ENCODE data around the gene ARSB. TPM values are rescaled to one million over a fixed set of nuclear protein-coding genes. Genes with fewer than 3 reads are reported as not detected.
"Not testable (repeated sequence)": the region's sequence is repeated elsewhere in the genome, so short reads cannot be mapped to it uniquely, and the experiment has no call there.

ARSB gene
- total RNA-seq, 2 donors from 2014 or later = 28.1 TPM

DNA sequence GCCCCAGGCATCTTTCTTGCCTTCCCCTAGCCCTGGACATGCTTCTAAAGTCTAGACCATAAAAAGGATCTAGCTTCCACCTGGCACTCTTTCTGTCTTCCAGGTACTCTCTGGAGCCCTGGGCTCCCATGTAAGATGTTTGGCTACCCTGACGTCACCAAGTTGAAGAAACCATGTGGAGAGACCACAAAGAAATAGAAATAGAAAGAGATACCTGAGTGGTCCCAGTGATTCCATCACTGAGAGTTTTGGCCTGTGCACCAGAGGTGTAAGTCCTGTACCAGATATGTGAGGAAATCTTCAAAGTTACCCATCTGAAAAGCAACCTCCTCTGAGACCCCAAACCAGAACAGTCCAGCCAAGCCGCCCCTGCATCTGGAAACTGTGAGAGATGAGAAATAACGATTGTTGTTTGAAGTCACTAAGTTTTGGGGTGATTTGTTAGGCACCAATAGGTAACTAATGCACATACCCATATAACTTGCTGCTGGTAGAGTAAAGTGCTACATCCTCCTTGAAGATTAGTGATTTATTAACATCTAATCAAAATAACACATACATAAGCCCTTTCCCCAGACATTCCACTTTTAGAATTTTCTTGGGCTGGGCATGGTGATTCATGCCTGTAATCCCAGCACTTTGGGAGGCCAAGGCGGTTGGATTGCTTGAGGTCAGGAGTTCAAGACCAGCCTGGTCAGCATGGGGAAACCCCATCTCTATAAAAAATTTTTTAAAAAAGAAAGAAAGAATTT lies 250.8 kb downstream of the ARSB start:
- H3K4me1 Mint-ChIP-seq = peaks cover 7% of the 10 kb centered on the region
- H3K9ac ChIP-seq (ENCODE audit: extremely low read depth, low read length, poor library complexity, severe bottlenecking) = no peak overlapping the region
- no peaks in the 10 kb centered on the region for H3K27me3 ChIP-seq (ENCODE audit: control insufficient read depth, insufficient read depth, low read length, poor library complexity, severe bottlenecking)
- no peak overlapping the region for H3K4me3 Mint-ChIP-seq
- H3K27ac ChIP-seq (ENCODE audit: low read depth, low read length) = no peak overlapping the region
- H3K36me3 ChIP-seq (ENCODE audit: control insufficient read depth, insufficient read depth, low read length) = no peaks in the 10 kb centered on the region
- peaks cover 3% of the 10 kb centered on the region for H3K27me3 Mint-ChIP-seq (ENCODE audit: insufficient read depth)
- DNase-seq = no peak
- no peak overlapping the region for H3K4me3 ChIP-seq (ENCODE audit: low read length)
- no peak overlapping the region for H3K27ac Mint-ChIP-seq
- H3K9me3 ChIP-seq (ENCODE audit: control insufficient read depth, low read length) = peaks cover 9% of the 10 kb centered on the region
- H3K36me3 Mint-ChIP-seq (ENCODE audit: low read depth) = peaks cover 3% of the 10 kb centered on the region
- H3K4me1 ChIP-seq (ENCODE audit: control insufficient read depth, insufficient read depth, low read length) = no peaks in the 10 kb centered on the region
- no peak for TF ChIP-seq CTCF (conservative IDR thresholded peaks at IDR 0.05)
- WGBS, 2 experiments (ENCODE audit: insufficient coverage in 1 of 2, insufficient read length in 1 of 2) = 91 to 100% methylated on average over 1 to 4 of the region's 4 CpGs
- H3K9me3 Mint-ChIP-seq = peaks cover 13% of the 10 kb centered on the region

DNA sequence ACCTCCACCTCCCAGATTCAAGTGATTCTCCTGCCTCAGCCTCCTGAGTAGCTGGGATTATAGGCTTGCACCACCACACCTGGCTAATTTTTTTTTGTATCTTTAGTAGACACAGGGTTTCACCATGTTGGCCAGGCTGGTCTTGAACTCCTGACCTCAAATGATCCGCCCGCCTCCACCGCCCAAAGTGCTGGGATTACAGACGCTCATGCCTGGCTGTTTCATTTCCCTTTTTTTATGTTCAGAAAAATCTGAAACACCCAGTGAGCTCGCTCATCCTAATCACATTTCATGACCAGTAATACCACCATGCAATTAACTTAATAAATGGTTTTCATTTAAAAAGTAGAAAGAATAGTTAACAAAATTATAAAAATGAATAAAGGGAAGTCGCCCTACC lies 252.4 kb downstream of the ARSB start:
- H3K4me3 Mint-ChIP-seq; H3K4me1 ChIP-seq (ENCODE audit: control insufficient read depth, insufficient read depth, low read length); H3K36me3 ChIP-seq (ENCODE audit: control insufficient read depth, insufficient read depth, low read length); H3K9ac ChIP-seq (ENCODE audit: extremely low read depth, low read length, poor library complexity, severe bottlenecking); H3K27ac Mint-ChIP-seq; H3K4me3 ChIP-seq (ENCODE audit: low read length); DNase-seq; H3K9me3 ChIP-seq (ENCODE audit: control insufficient read depth, low read length); H3K27me3 ChIP-seq (ENCODE audit: control insufficient read depth, insufficient read depth, low read length, poor library complexity, severe bottlenecking); H3K27ac ChIP-seq (ENCODE audit: low read depth, low read length); H3K36me3 Mint-ChIP-seq (ENCODE audit: low read depth); H3K27me3 Mint-ChIP-seq (ENCODE audit: insufficient read depth): not testable (repeated sequence)
- H3K4me1 Mint-ChIP-seq = peaks cover 18% of the 10 kb centered on the region
- 99 to 100% methylated on average over 4 to 5 of the region's 6 CpGs for WGBS, 2 experiments (ENCODE audit: insufficient coverage in 1 of 2, insufficient read length in 1 of 2)
- peaks cover 13% of the 10 kb centered on the region for H3K9me3 Mint-ChIP-seq

DNA sequence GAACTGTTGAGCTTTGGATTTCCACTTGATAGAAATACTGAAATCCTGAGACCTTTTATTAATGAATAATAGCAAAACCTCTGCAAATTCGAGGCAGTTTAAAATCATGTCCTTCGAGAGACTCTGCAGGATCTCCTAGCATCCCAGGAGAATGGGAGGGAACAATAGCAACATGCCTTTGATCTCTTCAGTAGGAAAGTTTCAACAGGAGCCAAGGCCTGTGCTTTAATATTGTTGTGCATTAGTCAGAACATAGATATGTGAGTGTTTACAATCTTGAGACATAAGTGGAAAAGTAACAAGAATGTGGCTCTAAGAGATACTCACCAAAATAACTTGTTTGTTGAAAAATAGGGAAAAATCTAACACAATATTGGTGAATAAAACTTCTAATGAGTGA lies 253.2 kb downstream of the ARSB start:
- no peak for DNase-seq
- no peak overlapping the region for H3K4me3 Mint-ChIP-seq
- no peak overlapping the region for H3K4me3 ChIP-seq (ENCODE audit: low read length)
- H3K27ac Mint-ChIP-seq = no peak overlapping the region
- no peaks in the 10 kb centered on the region for H3K4me1 ChIP-seq (ENCODE audit: control insufficient read depth, insufficient read depth, low read length)
- H3K9ac ChIP-seq (ENCODE audit: extremely low read depth, low read length, poor library complexity, severe bottlenecking) = no peak overlapping the region
- peaks cover 9% of the 10 kb centered on the region for H3K9me3 ChIP-seq (ENCODE audit: control insufficient read depth, low read length)
- H3K36me3 Mint-ChIP-seq (ENCODE audit: low read depth) = peaks cover 3% of the 10 kb centered on the region
- H3K4me1 Mint-ChIP-seq = peaks cover 20% of the 10 kb centered on the region
- H3K27ac ChIP-seq (ENCODE audit: low read depth, low read length) = no peak overlapping the region
- peaks cover 3% of the 10 kb centered on the region for H3K27me3 Mint-ChIP-seq (ENCODE audit: insufficient read depth)
- no peaks in the 10 kb centered on the region for H3K27me3 ChIP-seq (ENCODE audit: control insufficient read depth, insufficient read depth, low read length, poor library complexity, severe bottlenecking)
- peaks cover 13% of the 10 kb centered on the region for H3K9me3 Mint-ChIP-seq
- 8 to 72% methylated on average over 2 of the region's 2 CpGs for WGBS, 2 experiments (ENCODE audit: insufficient coverage in 1 of 2, insufficient read length in 1 of 2)
- TF ChIP-seq CTCF (conservative IDR thresholded peaks at IDR 0.05) = no peak
- H3K36me3 ChIP-seq (ENCODE audit: control insufficient read depth, insufficient read depth, low read length) = no peaks in the 10 kb centered on the region

Data from endodermal cell (in vitro differentiated cells).